MM.1S (cell line): ENCODE data around the gene LYZL1.

Source experiments
- DNase-seq: peaks from one replicate; pipeline ENCODE4 v3.0.0-alpha.2; 2015
- H2AFZ ChIP-seq: fragments of 300-600 bp; sonication (generic); 2 replicates; pipeline ENCODE4 v1.6.0; 2016; ENCODE audit warnings: antibody characterized with exemption, low read length
- H3F3A ChIP-seq: fragments of 300-600 bp; sonication (generic); 2 replicates; pipeline ENCODE4 v1.6.1; 2016; ENCODE audit warnings: mild to moderate bottlenecking, antibody characterized with exemption, low read length, moderate library complexity, mixed read lengths; ENCODE audit not compliant: insufficient read depth
- H3K27ac ChIP-seq: fragments of 300-600 bp; sonication (generic); 2 replicates; pipeline ENCODE4 v1.5.1; 2016; ENCODE audit warnings: mild to moderate bottlenecking, low read length
- H3K27me3 ChIP-seq: fragments of 300-600 bp; sonication (generic); replicated peaks from 2 replicates; pipeline ENCODE4 v1.6.0; 2016; ENCODE audit warnings: low read length; ENCODE audit not compliant: insufficient read depth
- H3K36me3 ChIP-seq: fragments of 300-600 bp; sonication (generic); replicated peaks from 2 replicates; pipeline ENCODE4 v1.6.1; 2016; ENCODE audit warnings: mild to moderate bottlenecking, low read length, mixed read lengths; ENCODE audit not compliant: insufficient read depth
- H3K4me1 ChIP-seq: fragments of 300-600 bp; sonication (generic); 2 replicates; pipeline ENCODE4 v1.6.1; 2016; ENCODE audit warnings: low read length, mixed read lengths
- H3K4me2 ChIP-seq: fragments of 300-600 bp; sonication (generic); 2 replicates; pipeline ENCODE4 v1.6.0; 2016; ENCODE audit warnings: low read depth, low read length
- H3K4me3 ChIP-seq: fragments of 300-600 bp; sonication (generic); 2 replicates; pipeline ENCODE4 v1.5.1; 2016; ENCODE audit warnings: low read length, mixed read lengths
- H3K79me2 ChIP-seq: fragments of 300-600 bp; sonication (generic); 2 replicates; pipeline ENCODE4 v1.6.1; 2016; ENCODE audit warnings: mixed run types, low read length, mixed read lengths
- H3K9ac ChIP-seq: fragments of 300-600 bp; sonication (generic); 2 replicates; pipeline ENCODE4 v1.6.1; 2016; ENCODE audit warnings: low read length, mixed read lengths
- H3K9me2 ChIP-seq: fragments of 300-600 bp; sonication (generic); replicated peaks from 2 replicates; pipeline ENCODE4 v1.6.1; 2016; ENCODE audit warnings: mild to moderate bottlenecking, low read length, mixed read lengths; ENCODE audit not compliant: insufficient read depth
- H3K9me3 ChIP-seq: fragments of 300-600 bp; sonication (generic); replicated peaks from 2 replicates; pipeline ENCODE4 v1.6.1; 2016; ENCODE audit warnings: mild to moderate bottlenecking, low read length, mixed read lengths; ENCODE audit not compliant: insufficient read depth
- H4K20me1 ChIP-seq: fragments of 300-600 bp; sonication (generic); 2 replicates; pipeline ENCODE4 v1.6.1; 2016; ENCODE audit warnings: mild to moderate bottlenecking, low read length, moderate library complexity, mixed read lengths; ENCODE audit not compliant: insufficient read depth
- CTCF ChIP-seq: fragments of 300-600 bp; sonication (generic); IDR thresholded peaks from 2 replicates; pipeline ENCODE4 v1.5.1; 2016; ENCODE audit warnings: antibody characterized with exemption, low read length, mixed read lengths
- EZH2 ChIP-seq: fragments of 300-600 bp; sonication (generic); optimal IDR thresholded peaks from 2 replicates; pipeline ENCODE3; 2017; ENCODE audit warnings: low read depth, mild to moderate bottlenecking, antibody characterized with exemption, low read length, mixed read lengths
- EZH2phosphoT487 ChIP-seq: fragments of 300-600 bp; sonication (generic); IDR thresholded peaks from 2 replicates; pipeline ENCODE4 v1.6.1; 2018; ENCODE audit warnings: antibody characterized with exemption, low read length

Gene LYZL1

GRCh38 chr10:29321656-29322055, 32.8 kb downstream of the LYZL1 start:
- Histone ChIP-seq H3K4me2 (no peak overlapping the region), H3K79me2 (no peaks in the 10 kb centered on the region), H3K9me3 (no peaks in the 10 kb centered on the region), H3K4me3 (no peak overlapping the region), H3K27me3 (no peaks in the 10 kb centered on the region), H4K20me1 (no peaks in the 10 kb centered on the region), H3K9me2 (no peaks in the 10 kb centered on the region), H3F3A (no peaks in the 10 kb centered on the region), H2AFZ (no peak overlapping the region), H3K9ac (no peak overlapping the region), H3K36me3 (no peaks in the 10 kb centered on the region), H3K27ac (no peak overlapping the region), H3K4me1 (no peaks in the 10 kb centered on the region)
- no peak for DNase-seq
- TF ChIP-seq EZH2 (no peak), CTCF (no peak), EZH2phosphoT487 (no peak)

GRCh38 chr10:29322918-29323317, 34.0 kb downstream of the LYZL1 start:
- Histone ChIP-seq H3K27me3 (no peaks in the 10 kb centered on the region), H3K9me3 (no peaks in the 10 kb centered on the region), H4K20me1 (no peaks in the 10 kb centered on the region), H3K4me3 (no peak overlapping the region), H3K36me3 (no peaks in the 10 kb centered on the region), H3K4me2 (no peak overlapping the region), H3K9me2 (no peaks in the 10 kb centered on the region), H3K9ac (no peak overlapping the region), H3K4me1 (no peaks in the 10 kb centered on the region), H3K79me2 (no peaks in the 10 kb centered on the region), H2AFZ (no peak overlapping the region), H3K27ac (no peak overlapping the region), H3F3A (no peaks in the 10 kb centered on the region)
- no peak for DNase-seq
- TF ChIP-seq EZH2phosphoT487, result no peak
- TF ChIP-seq EZH2, result no peak
- TF ChIP-seq CTCF, result no peak

GRCh38 chr10:29323367-29323766, 34.5 kb downstream of the LYZL1 start:
- no peak overlapping the region for H3K4me2 ChIP-seq
- H3K4me3 ChIP-seq, result no peak overlapping the region
- no peaks in the 10 kb centered on the region for H3K79me2 ChIP-seq
- DNase-seq, result no peak
- no peaks in the 10 kb centered on the region for H3K4me1 ChIP-seq
- H3K9ac ChIP-seq, result no peak overlapping the region
- no peaks in the 10 kb centered on the region for H3K9me3 ChIP-seq
- no peaks in the 10 kb centered on the region for H3F3A ChIP-seq
- H4K20me1 ChIP-seq, result no peaks in the 10 kb centered on the region
- no peaks in the 10 kb centered on the region for H3K36me3 ChIP-seq
- no peaks in the 10 kb centered on the region for H3K9me2 ChIP-seq
- H3K27ac ChIP-seq, result no peak overlapping the region
- H3K27me3 ChIP-seq, result no peaks in the 10 kb centered on the region
- TF ChIP-seq EZH2 (no peak), EZH2phosphoT487 (no peak), CTCF (no peak)
- no peak overlapping the region for H2AFZ ChIP-seq
